Memory B cell (primary cell): Measurements from ENCODE around the gene TP53BP1.

Experiments
- ATAC-seq: fragments of 150-1000 bp; cut with Tn5 transposase; 2 replicates; pipeline ENCODE4 v1.10.0; 2021; ENCODE audit warnings: low read depth, mild to moderate bottlenecking, moderate library complexity
- DNase-seq, 2 donors: peaks; one replicate each; pipeline ENCODE4 v3.0.0; 2022; ENCODE audit warnings: low spot score in 2 of 2
- H3K27ac Mint-ChIP-seq: one replicate; pipeline ENCODE4 v1.8.0; 2022; ENCODE audit warnings: mild to moderate bottlenecking, moderate library complexity, mixed read lengths
- H3K27me3 Mint-ChIP-seq: one replicate; pipeline ENCODE4 v1.8.0; 2022; ENCODE audit warnings: mixed read lengths
- H3K36me3 Mint-ChIP-seq: one replicate; pipeline ENCODE4 v1.8.0; 2022; ENCODE audit warnings: mild to moderate bottlenecking, mixed read lengths
- H3K4me1 Mint-ChIP-seq: one replicate; pipeline ENCODE4 v1.8.0; 2022; ENCODE audit warnings: mixed read lengths
- H3K4me3 Mint-ChIP-seq: one replicate; pipeline ENCODE4 v1.8.0; 2022; ENCODE audit warnings: mild to moderate bottlenecking, moderate library complexity, mixed read lengths
- H3K9me3 Mint-ChIP-seq: one replicate; pipeline ENCODE4 v1.8.0; 2022; ENCODE audit warnings: mixed read lengths

TP53BP1 gene

DNA sequence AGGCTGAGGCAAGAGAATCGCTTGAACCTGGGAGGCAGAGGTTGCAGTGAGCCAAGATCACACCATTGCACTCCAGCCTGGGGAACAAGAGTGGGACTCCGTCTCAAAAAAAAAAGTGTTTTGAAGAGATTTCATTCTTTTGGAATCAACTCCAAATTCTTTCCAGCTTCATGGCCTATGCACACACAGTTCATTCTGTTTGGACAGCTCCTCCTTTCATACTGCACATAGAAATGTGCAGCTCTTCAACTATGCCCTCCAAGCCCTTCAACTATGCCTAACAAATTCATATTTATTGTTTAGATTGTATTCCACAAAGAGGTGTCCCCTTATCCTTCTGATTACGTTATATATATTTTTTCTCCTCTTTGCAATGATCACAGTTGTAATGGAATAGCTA is 4.2 kb downstream of the TP53BP1 start:
- Mint-ChIP-seq H3K9me3 (no peaks in the 10 kb centered on the region), H3K4me1 (peaks cover 20% of the 10 kb centered on the region), H3K27ac (no peak overlapping the region), H3K4me3 (no peak overlapping the region), H3K27me3 (no peaks in the 10 kb centered on the region), H3K36me3 (peaks cover 27% of the 10 kb centered on the region)
- ATAC-seq (no peak), DNase-seq (no peak)

DNA sequence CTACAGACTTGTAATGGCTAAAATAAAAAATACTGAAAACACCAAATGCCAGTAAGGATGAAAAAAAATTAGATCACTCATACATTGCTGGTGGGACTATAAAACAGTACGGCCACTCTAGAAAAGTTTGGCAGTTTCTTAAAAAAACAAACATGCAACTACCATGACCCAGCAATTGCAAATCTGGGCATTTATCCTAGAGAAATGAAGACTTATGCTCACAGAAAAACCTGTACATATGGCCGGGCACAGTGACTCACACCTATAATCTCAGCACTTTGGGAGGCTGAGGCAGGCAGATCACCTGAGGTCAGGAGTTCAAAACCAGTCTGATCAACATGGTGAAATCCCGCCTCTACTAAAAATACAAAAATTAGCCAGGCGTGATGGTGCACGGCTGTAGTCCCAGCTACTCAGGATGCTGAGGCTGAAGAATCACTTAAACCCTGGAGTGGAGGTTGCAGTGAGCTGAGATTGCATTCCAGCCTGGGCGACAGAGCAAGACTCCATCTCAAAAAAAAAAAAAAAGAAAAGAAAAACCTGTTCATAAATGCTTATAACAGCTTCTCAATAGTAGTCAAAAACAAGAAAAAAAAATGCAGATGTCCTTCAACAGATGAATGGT is 5.6 kb downstream of the TP53BP1 start:
- Mint-ChIP-seq H3K9me3 (no peaks in the 10 kb centered on the region), H3K27ac (no peak overlapping the region), H3K4me1 (peaks cover 22% of the 10 kb centered on the region), H3K4me3 (no peak overlapping the region), H3K36me3 (peaks cover 25% of the 10 kb centered on the region), H3K27me3 (no peaks in the 10 kb centered on the region)
- ATAC-seq (no peak), DNase-seq (no peak)

DNA sequence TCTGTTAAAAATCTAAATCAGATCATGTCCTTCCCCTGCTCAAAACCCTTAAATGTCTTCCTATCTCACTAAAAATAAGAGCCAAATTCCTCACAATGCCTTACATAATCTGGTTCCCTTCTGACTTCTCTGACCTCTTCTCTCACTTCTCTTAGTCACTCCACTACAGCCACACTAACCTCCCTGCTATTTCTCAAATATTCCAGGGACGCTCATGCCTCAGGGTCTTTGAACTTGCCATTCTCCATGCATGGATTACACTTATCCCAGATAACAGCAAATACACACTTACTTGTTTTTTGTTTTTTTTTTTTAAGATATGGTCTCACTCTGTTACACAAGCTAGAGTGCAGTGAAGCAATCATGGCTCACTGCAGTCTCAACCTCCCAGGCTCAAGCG is 8.5 kb downstream of the TP53BP1 start:
- H3K27ac Mint-ChIP-seq = peak overlapping the region; percentile 9
- ATAC-seq = no peak
- no peak for DNase-seq
- H3K4me1 Mint-ChIP-seq = peaks cover 16% of the 10 kb centered on the region
- H3K27me3 Mint-ChIP-seq = no peaks in the 10 kb centered on the region
- H3K9me3 Mint-ChIP-seq = no peaks in the 10 kb centered on the region
- no peak overlapping the region for H3K4me3 Mint-ChIP-seq
- H3K36me3 Mint-ChIP-seq = peaks cover 22% of the 10 kb centered on the region

DNA sequence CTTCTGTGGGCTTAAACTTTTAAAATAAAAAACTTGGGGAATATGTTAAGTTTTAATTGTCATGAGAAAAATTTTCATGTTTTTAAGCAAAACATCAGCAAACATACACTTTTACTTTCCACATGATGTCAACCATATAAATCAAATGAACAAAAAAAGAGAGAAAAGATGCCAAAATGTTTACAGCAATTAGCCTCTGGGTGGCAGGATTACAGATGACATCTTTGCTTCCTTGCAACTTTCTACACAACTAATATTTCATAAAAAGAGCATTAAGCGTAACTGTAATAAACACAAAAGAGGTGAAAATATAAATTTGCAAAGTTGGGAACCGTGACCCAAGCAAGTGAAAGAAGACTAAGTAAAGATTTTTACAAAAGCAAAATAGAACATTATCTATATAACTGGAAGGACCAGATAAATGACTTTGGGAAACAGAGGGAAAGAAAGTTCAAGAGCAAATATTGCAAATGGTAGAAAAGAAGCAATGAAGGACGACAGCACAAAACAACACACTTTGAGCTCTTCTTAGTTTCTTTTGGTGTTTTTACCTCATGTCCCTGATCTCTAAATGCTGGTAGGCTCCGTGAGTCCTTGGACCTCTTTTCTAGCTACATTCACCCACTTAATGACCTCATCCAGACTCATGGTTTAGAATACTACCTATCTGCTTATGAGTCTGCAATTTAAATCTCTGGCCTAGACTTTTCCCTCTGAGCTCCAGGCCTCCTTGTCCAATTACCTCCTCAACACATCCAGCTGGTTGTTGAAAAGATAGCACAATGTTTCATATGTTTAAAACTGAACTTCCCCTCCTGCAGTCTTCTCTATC is 9.4 kb downstream of the TP53BP1 start:
- ATAC-seq = peak; percentile 35

DNA sequence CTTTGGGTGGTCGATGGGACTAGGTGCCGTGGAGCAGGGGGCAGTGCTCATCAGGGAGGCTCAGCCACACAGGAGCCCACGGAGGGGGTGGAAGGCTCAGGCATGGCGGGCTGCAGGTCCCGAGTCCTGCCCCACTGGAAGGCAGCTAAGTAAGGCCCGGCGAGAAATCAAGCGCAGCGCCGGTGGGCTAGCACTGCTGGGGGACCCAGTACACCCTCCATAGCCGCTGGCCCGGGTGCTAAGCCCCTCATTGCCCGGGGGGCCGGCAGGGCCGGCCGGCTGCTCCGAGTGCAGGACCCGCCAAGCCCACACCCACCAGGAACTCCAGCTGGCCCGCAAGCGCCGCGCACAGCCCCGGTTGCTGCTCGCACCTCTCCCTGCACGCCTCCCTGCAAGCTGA is 19.1 kb downstream of the TP53BP1 start:
- Mint-ChIP-seq H3K27me3 (no peaks in the 10 kb centered on the region), H3K27ac (no peak overlapping the region), H3K36me3 (peaks cover 34% of the 10 kb centered on the region), H3K4me1 (no peaks in the 10 kb centered on the region), H3K4me3 (no peak overlapping the region), H3K9me3 (no peaks in the 10 kb centered on the region)
- no peak for DNase-seq
- ATAC-seq = no peak

More for the DNA sequence above, 9.4 kb downstream of the TP53BP1 start:
- no peak overlapping the region for H3K27ac Mint-ChIP-seq
- peaks cover 13% of the 10 kb centered on the region for H3K4me1 Mint-ChIP-seq
- H3K4me3 Mint-ChIP-seq = no peak overlapping the region
- no peak for DNase-seq
- H3K9me3 Mint-ChIP-seq = no peaks in the 10 kb centered on the region
- H3K27me3 Mint-ChIP-seq = no peaks in the 10 kb centered on the region
- H3K36me3 Mint-ChIP-seq = peaks cover 26% of the 10 kb centered on the region

DNA sequence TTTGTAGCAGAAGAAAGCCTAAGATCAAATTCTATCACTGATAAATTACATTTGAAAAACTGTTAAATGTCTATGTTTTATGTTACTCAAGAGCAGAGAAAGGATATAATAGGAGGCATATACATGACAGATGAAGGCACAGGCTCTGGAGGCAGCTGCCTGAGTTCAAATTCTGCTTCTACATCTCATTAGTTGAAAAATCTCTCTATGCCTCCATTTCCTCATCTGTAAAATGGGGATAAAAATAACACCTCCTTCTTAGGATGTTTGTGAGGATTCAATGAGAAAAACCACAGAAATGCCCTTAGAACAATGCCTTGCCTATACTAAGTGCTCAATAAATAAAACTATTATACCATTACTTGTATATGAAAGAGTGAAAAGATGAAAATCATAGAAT is 21.0 kb downstream of the TP53BP1 start:
- no peaks in the 10 kb centered on the region for H3K27me3 Mint-ChIP-seq
- no peak overlapping the region for H3K4me3 Mint-ChIP-seq
- H3K9me3 Mint-ChIP-seq = no peaks in the 10 kb centered on the region
- H3K4me1 Mint-ChIP-seq = no peaks in the 10 kb centered on the region
- no peak for ATAC-seq
- no peak for DNase-seq
- H3K36me3 Mint-ChIP-seq = peaks cover 22% of the 10 kb centered on the region
- no peak overlapping the region for H3K27ac Mint-ChIP-seq

DNA sequence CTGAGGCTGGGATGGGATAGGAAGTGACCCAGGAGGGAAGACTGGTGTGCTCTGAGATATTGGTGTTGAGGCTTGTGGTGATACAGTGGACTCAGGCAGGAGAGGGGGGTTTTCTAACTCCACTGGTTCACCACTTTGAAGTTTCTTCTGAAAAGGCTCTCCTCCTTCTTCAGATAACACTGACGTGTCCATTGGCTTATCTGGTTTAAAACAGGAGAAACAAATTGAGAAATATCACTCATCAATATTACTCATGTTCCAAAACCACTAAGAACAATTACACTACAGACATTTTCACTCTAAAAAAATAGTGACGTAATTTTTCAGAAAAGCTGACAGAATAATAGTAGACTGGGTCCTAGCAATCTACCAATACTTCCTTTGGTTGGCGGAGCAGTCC is 23.1 kb downstream of the TP53BP1 start:
- no peaks in the 10 kb centered on the region for H3K27me3 Mint-ChIP-seq
- H3K9me3 Mint-ChIP-seq = no peaks in the 10 kb centered on the region
- no peak for ATAC-seq
- no peak overlapping the region for H3K4me3 Mint-ChIP-seq
- H3K36me3 Mint-ChIP-seq = peaks cover 25% of the 10 kb centered on the region
- no peak overlapping the region for H3K27ac Mint-ChIP-seq
- no peaks in the 10 kb centered on the region for H3K4me1 Mint-ChIP-seq
- DNase-seq = no peak

GRCh38 chr15:43465100-43465499 is 27.9 kb downstream of the TP53BP1 start:
- Mint-ChIP-seq H3K36me3 (peaks cover 20% of the 10 kb centered on the region), H3K27me3 (no peaks in the 10 kb centered on the region), H3K4me1 (no peaks in the 10 kb centered on the region), H3K4me3 (no peak overlapping the region), H3K9me3 (no peaks in the 10 kb centered on the region), H3K27ac (no peak overlapping the region)
- ATAC-seq (no peak), DNase-seq (no peak)

DNA sequence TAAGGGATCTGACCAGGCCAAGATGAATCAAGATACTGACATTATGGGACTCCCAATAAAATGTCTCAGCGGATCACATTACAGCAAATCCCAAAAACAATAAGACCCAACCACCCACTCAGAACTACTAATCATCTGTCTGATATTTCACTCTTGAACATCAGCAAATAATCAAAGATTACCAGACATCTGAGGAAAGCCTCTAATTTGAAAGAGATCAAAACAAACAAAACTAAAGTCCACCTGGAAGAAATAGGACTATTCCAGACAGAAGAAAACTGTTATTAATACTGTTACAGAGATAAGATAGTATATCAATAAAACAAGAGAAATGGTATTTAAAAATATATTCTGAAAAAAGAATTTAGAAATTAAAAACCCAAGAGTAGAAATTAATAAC is 29.0 kb downstream of the TP53BP1 start:
- H3K4me1 Mint-ChIP-seq = no peaks in the 10 kb centered on the region
- H3K4me3 Mint-ChIP-seq = no peak overlapping the region
- H3K27ac Mint-ChIP-seq = no peak overlapping the region
- no peak for DNase-seq
- peaks cover 19% of the 10 kb centered on the region for H3K36me3 Mint-ChIP-seq
- H3K9me3 Mint-ChIP-seq = no peaks in the 10 kb centered on the region
- no peak for ATAC-seq
- no peaks in the 10 kb centered on the region for H3K27me3 Mint-ChIP-seq

GRCh38 chr15:43463507-43463906 is 29.4 kb downstream of the TP53BP1 start:
- ATAC-seq = no peak
- Mint-ChIP-seq H3K9me3 (no peaks in the 10 kb centered on the region), H3K4me3 (no peak overlapping the region), H3K27me3 (no peaks in the 10 kb centered on the region), H3K4me1 (no peaks in the 10 kb centered on the region), H3K27ac (no peak overlapping the region), H3K36me3 (peaks cover 19% of the 10 kb centered on the region)
- DNase-seq = no peak

DNA sequence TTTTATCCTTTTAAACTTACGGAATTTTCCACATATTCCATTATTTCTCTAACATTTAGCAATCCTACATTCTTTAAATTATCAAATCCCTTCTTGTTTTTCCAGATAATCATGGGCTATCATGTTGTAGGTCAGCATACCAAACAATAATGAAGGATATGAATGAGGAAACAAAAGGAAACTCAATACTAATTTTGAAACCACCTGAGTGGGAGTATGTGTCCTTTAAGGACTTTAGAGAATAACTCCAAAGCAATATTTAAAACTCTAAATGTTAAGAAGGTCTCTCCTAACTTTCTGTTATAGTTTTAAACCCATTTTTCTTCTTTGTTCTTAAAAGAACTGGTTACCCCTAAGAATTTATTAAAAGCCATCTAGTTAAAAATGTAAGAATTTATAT is 43.0 kb downstream of the TP53BP1 start:
- ATAC-seq (no peak), DNase-seq (no peak)
- Mint-ChIP-seq H3K4me3 (no peak overlapping the region), H3K4me1 (no peaks in the 10 kb centered on the region), H3K36me3 (peaks cover 19% of the 10 kb centered on the region), H3K27ac (no peak overlapping the region), H3K27me3 (no peaks in the 10 kb centered on the region), H3K9me3 (no peaks in the 10 kb centered on the region)

DNA sequence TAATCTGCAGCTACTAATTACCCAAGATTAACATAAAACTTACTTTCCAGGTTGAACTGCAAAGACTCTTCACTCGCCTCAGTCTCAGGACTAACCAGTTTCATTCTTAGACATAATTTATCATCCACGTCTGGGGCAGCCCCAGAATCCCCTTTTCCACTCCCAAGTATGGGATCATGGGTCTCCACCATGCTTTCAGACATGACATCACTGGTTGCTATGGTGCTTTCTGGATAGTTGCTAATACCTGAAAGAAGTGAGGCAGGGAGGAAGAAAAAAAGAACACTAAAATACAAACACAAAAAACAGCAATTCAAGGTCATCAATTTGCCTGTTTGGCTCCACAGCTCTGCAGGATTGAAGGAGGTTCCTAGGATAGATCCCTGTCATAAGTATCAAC is 46.6 kb downstream of the TP53BP1 start:
- Mint-ChIP-seq H3K9me3 (no peaks in the 10 kb centered on the region), H3K4me1 (no peaks in the 10 kb centered on the region), H3K27ac (peak overlapping the region; percentile 51), H3K36me3 (peaks cover 20% of the 10 kb centered on the region), H3K4me3 (no peak overlapping the region), H3K27me3 (no peaks in the 10 kb centered on the region)
- DNase-seq (no peak), ATAC-seq (no peak)

DNA sequence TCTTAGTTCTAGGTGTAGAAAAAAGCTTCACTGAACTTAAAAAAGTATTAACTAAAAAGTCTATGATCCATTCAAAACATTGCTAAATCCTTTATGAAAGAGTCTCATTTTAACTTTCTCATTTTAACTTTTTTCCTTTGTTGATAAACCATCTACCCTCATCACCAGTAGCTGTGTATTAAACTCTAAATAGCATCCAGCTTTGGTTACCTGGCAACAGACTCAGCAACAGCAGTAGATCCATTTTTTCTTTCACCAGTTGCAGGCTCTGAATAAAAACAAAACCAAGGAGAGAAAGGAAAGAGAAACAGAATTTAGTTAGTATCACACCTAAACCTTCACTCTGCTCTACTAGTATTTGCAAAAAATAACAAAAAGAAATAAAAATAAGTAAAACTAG is 51.6 kb downstream of the TP53BP1 start:
- H3K27ac Mint-ChIP-seq = peak overlapping the region; percentile 31
- no peaks in the 10 kb centered on the region for H3K9me3 Mint-ChIP-seq
- H3K4me1 Mint-ChIP-seq = no peaks in the 10 kb centered on the region
- H3K4me3 Mint-ChIP-seq = no peak overlapping the region
- DNase-seq = no peak
- peaks cover 22% of the 10 kb centered on the region for H3K36me3 Mint-ChIP-seq
- no peaks in the 10 kb centered on the region for H3K27me3 Mint-ChIP-seq
- ATAC-seq = no peak

GRCh38 chr15:43440721-43441281 is 52.2 kb downstream of the TP53BP1 start:
- H3K27me3 Mint-ChIP-seq = no peaks in the 10 kb centered on the region
- no peaks in the 10 kb centered on the region for H3K4me1 Mint-ChIP-seq
- H3K4me3 Mint-ChIP-seq = no peak overlapping the region
- H3K27ac Mint-ChIP-seq = peak overlapping the region; percentile 31
- DNase-seq (no peak), ATAC-seq (no peak)
- no peaks in the 10 kb centered on the region for H3K9me3 Mint-ChIP-seq
- H3K36me3 Mint-ChIP-seq = peaks cover 22% of the 10 kb centered on the region
